Activated CD8-positive, alpha-beta memory T cell treated with anti-CD3 and anti-CD28 coated beads, Interleukin-2, amount 50 U/mL, for 1 hour (primary cell): ENCODE results near the gene KDM4C.

Experiments
- DNase-seq: peaks from one replicate; pipeline ENCODE4 v3.0.0-alpha.2; 2020; ENCODE audit errors: extremely low read depth

The KDM4C gene

GRCh38 chr9:6869081-6869948 is 111.5 kb downstream of the KDM4C start:
- DNase-seq = no peak

GRCh38 chr9:6870149-6870548 is 112.4 kb downstream of the KDM4C start:
- no peak for DNase-seq

- DNase-seq = no peak
These were observed 113.1 kb downstream of the KDM4C start for GRCh38 chr9:6870650-6871477.

GRCh38 chr9:6873857-6874256 is 116.1 kb downstream of the KDM4C start:
- DNase-seq = no peak

GRCh38 chr9:6876195-6876894 is 118.6 kb downstream of the KDM4C start:
- DNase-seq = no peak

GRCh38 chr9:6877671-6878161 is 119.9 kb downstream of the KDM4C start:
- no peak for DNase-seq

- no peak for DNase-seq
These were observed 122.9 kb downstream of the KDM4C start for GRCh38 chr9:6880626-6881025.

- DNase-seq = no peak
These were observed 126.3 kb downstream of the KDM4C start for GRCh38 chr9:6884101-6884500.

- DNase-seq = no peak
These were observed 127.2 kb downstream of the KDM4C start for GRCh38 chr9:6884990-6885389.

GRCh38 chr9:6887051-6887450 is 129.3 kb downstream of the KDM4C start:
- DNase-seq = no peak

- no peak for DNase-seq
These were observed 132.1 kb downstream of the KDM4C start for GRCh38 chr9:6889868-6890267.

GRCh38 chr9:6893350-6894131 is 135.8 kb downstream of the KDM4C start:
- no peak for DNase-seq

GRCh38 chr9:6894135-6894534 is 136.4 kb downstream of the KDM4C start:
- DNase-seq = no peak

- no peak for DNase-seq
These were observed 138.0 kb downstream of the KDM4C start for GRCh38 chr9:6895754-6896153.

GRCh38 chr9:6896562-6896961 is 138.8 kb downstream of the KDM4C start:
- no peak for DNase-seq

GRCh38 chr9:6897207-6897822 is 139.5 kb downstream of the KDM4C start:
- no peak for DNase-seq

GRCh38 chr9:6897898-6898302 is 140.1 kb downstream of the KDM4C start:
- no peak for DNase-seq

GRCh38 chr9:6899274-6899673 is 141.5 kb downstream of the KDM4C start:
- no peak for DNase-seq

GRCh38 chr9:6900440-6900883 is 142.7 kb downstream of the KDM4C start:
- DNase-seq = no peak

- DNase-seq = no peak
These were observed 143.4 kb downstream of the KDM4C start for GRCh38 chr9:6901180-6901579.

GRCh38 chr9:6902423-6902822 is 144.7 kb downstream of the KDM4C start:
- no peak for DNase-seq
